Left ventricle myocardium inferior (tissue), 1 donor: ENCODE data around the gene HYAL3. TPM values are rescaled to one million over a fixed set of nuclear protein-coding genes. Genes with fewer than 3 reads are reported as not detected.

Experiments
- DNase-seq: peaks from one replicate; pipeline ENCODE4 v3.0.0-alpha.2; 2020
- H3K27ac ChIP-seq: fragments of 200-600 bp; replicated peaks from 2 replicates; pipeline ENCODE4 v1.8.0; 2021
- H3K27me3 ChIP-seq: fragments of 200-600 bp; 2 replicates; pipeline ENCODE4 v1.8.0; 2021; ENCODE audit warnings: low read depth
- H3K36me3 ChIP-seq: fragments of 200-600 bp; 2 replicates; pipeline ENCODE4 v1.8.0; 2021
- H3K4me1 ChIP-seq: fragments of 200-600 bp; 2 replicates; pipeline ENCODE4 v1.8.0; 2021
- H3K4me3 ChIP-seq: fragments of 200-600 bp; 2 replicates; pipeline ENCODE4 v1.8.0; 2021; ENCODE audit warnings: mild to moderate bottlenecking, moderate library complexity
- H3K9me3 ChIP-seq: fragments of 200-600 bp; replicated peaks from 2 replicates; pipeline ENCODE4 v1.8.0; 2021
- CTCF ChIP-seq: fragments of 200-600 bp; IDR thresholded peaks from 2 replicates; pipeline ENCODE4 v1.8.0; 2021; ENCODE audit warnings: antibody characterized with exemption, mild to moderate bottlenecking, borderline replicate concordance
- intact Hi-C: fragments of 100-400 bp; cut with micrococcal nuclease; formaldehyde crosslinking; loops from one replicate; pipeline ENCODE4 v1.11.0; 2022
- total RNA-seq: library from RNA; stranded (reverse); fragmentation: NEBNext Ultra II Directional; extraction: Animal tissue kit (Norgen Biotek cat#: 25700); gene quantifications from one replicate; pipeline ENCODE4 v1.2.1, GENCODE V29; 2021
- donor health status: DM: no; HTN: yes; CAD: no; lungs with severe emphysema.

HYAL3 gene
- total RNA-seq, 1 donor from 2014 or later = 1.2 TPM

DNA sequence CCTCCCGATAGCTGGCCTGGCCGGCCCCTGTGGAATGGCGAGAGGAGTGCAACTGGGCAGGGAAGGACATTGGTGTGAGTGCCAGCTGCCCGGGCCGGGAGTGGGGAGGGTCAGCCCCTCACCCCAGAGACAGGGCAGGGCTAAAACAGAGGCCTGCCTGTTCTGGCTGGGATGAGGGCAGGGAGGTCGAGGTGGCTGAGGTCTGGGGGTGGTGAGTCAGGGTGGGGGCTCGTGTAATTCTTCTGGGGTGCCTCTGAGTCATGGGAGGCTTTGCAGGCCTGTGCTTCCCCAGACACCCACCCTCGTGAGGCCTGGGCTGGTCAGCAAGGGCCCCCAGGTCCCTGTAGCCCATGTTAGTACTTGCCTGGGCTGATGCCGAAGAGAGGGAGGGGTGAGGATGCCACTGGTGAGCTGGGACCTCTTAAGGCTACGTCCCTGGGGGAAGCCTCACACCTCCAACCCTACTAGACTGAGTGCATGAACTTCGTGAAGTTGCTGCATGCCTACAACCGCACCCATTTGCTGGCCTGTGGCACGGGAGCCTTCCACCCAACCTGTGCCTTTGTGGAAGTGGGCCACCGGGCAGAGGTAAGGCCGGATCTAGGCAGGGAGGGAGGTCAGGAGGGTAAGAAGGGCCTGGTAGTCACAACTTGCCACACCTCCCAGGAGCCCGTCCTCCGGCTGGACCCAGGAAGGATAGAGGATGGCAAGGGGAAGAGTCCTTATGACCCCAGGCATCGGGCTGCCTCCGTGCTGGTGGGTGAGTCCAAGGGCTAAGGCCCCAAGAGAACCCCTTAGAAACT lies 28.6 kb downstream of the HYAL3 start:
- intact Hi-C loops = loop anchor here (5.0 to 10.0 kb wide), 2 partner anchors 43 to 76 kb away; partner anchors contain the start of gene GNAT1
- Histone ChIP-seq H3K4me3 (peak overlapping the region; percentile 70), H3K27ac (peak overlapping the region; percentile 99), H3K9me3 (no peaks in the 10 kb centered on the region), H3K4me1 (peaks cover 76% of the 10 kb centered on the region), H3K36me3 (no peaks in the 10 kb centered on the region), H3K27me3 (peaks cover 19% of the 10 kb centered on the region)
- DNase-seq = no peak
- TF ChIP-seq CTCF = no peak

DNA sequence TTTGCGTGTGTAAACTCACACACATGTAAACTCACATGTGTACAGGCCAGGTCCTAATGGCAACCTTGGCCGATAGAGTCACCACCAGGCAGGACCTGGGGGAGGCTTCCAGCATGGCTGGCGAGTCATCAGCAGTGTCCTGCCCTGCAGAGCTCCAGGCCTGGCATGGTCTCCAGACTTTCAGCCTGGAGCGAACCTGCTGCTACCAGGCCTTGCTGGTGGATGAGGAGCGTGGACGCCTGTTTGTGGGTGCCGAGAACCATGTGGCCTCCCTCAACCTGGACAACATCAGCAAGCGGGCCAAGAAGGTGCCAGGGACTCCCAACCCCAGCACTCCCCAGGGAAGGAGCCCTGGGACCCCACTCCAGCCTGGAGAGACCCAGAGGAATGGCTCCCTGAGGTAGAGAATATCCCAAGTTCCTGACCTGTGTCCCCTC lies 29.2 kb downstream of the HYAL3 start:
- DNase-seq = no peak
- no peak for TF ChIP-seq CTCF
- H3K27me3 ChIP-seq = peaks cover 14% of the 10 kb centered on the region
- peak overlapping the region; percentile 70 for H3K4me3 ChIP-seq
- peaks cover 76% of the 10 kb centered on the region for H3K4me1 ChIP-seq
- no peaks in the 10 kb centered on the region for H3K36me3 ChIP-seq
- intact Hi-C loops = loop anchor here (5.0 to 10.0 kb wide), 2 partner anchors 43 to 75 kb away; partner anchors contain the start of gene GNAT1
- peak overlapping the region; percentile 99 for H3K27ac ChIP-seq
- H3K9me3 ChIP-seq = no peaks in the 10 kb centered on the region

DNA sequence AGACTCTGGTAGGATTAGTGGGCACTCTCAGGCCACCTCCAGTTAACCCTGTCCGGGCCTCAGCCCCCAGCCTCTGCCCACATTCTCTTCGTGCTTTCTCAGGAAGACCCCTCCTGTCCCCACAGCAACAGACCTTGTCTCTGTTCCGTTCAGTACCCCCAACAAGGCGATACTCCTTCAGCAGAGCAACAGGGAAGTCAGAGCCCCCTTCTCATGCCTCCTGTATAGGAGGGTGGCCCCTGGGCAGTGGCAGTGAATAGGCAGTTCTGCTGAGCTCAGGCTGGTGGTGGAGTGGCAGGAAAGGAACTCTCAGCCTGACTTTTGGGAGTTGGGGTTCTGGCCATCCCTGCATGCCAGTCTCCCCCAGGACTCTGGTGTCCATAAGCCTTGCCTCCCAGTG lies 29.7 kb downstream of the HYAL3 start:
- no peaks in the 10 kb centered on the region for H3K36me3 ChIP-seq
- no peaks in the 10 kb centered on the region for H3K9me3 ChIP-seq
- H3K27me3 ChIP-seq = peaks cover 9% of the 10 kb centered on the region
- H3K27ac ChIP-seq = peak overlapping the region; percentile 99
- intact Hi-C loops = no loop called here
- peak overlapping the region; percentile 70 for H3K4me3 ChIP-seq
- no peak for TF ChIP-seq CTCF
- no peak for DNase-seq
- peaks cover 76% of the 10 kb centered on the region for H3K4me1 ChIP-seq

DNA sequence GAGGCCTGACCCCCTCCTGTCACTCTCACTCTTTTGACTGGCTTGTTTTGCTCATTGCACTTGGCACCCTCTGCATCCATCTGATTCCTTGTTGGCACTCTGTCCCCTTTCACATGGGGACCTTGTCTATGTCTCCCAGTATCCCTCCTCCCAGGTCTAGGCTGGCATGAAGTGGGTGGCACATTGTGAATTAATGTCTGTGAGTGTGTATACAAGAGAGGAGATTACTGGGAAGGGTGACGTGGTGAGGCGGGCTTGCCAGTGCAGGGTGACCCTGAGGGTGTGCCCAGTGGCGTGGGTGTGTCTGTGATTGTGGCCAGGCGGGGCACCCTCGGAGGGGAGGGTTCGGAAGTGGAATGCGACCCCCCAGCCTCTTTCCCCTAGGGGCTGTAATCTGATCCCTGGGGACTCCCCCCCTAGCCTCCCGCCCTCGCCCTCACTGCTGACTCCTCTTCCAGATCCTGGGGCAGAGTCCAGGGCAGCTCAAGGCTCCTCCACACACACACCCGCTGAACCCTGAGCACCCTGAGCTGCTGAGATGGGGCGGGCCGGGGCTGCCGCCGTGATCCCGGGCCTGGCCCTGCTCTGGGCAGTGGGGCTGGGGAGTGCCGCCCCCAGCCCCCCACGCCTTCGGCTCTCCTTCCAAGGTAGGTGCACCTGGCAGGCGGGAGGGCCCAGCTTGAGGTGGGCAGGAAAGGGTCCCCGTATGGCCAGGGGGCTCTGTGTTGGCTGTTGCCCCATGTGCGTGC lies 30.3 kb downstream of the HYAL3 start, which contains the start of gene SEMA3B:
Gene SEMA3B, plus strand, starts transcription at position 445 of the 749 bp plus-strand sequence. Its CDS starts 94 bp downstream, at position 539.
- no peaks in the 10 kb centered on the region for H3K36me3 ChIP-seq
- H3K4me3 ChIP-seq = peak within 1 kb of the TSS; percentile 70
- H3K27ac ChIP-seq = peak within 1 kb of the TSS; percentile 99
- H3K9me3 ChIP-seq = no peaks in the 10 kb centered on the region
- TF ChIP-seq CTCF = no peak
- intact Hi-C loops = no loop called here
- H3K4me1 ChIP-seq = peaks cover 76% of the 10 kb centered on the region
- peaks cover 4% of the 10 kb centered on the region for H3K27me3 ChIP-seq
- DNase-seq = peak; percentile 60

GRCh38 chr3:50268276-50268675 lies 30.9 kb downstream of the HYAL3 start:
- Histone ChIP-seq H3K4me3 (peak overlapping the region; percentile 70), H3K27me3 (no peaks in the 10 kb centered on the region), H3K4me1 (peaks cover 74% of the 10 kb centered on the region), H3K27ac (peak overlapping the region; percentile 99), H3K9me3 (no peaks in the 10 kb centered on the region), H3K36me3 (no peaks in the 10 kb centered on the region)
- TF ChIP-seq CTCF = no peak
- intact Hi-C loops = no loop called here
- DNase-seq = no peak
